Adrenal gland (tissue), 12 donors: ENCODE measurements around the gene GFOD1. TPM values are rescaled to one million over a fixed set of nuclear protein-coding genes. Genes with fewer than 3 reads are reported as not detected.

Experiments
- DNase-seq, 7 donors: peaks; one replicate each; pipeline ENCODE4 v3.0.0-alpha.2; 2019 to 2020
- H3K27ac ChIP-seq, 5 donors: fragments of 200-600 bp; sonication (generic) in 4 of 5; 1 replicate in 3 of 5; 2 replicates in 2 of 5; pipeline versions ENCODE4 v1.5.1 to v1.8.0; 2016 to 2020; ENCODE audit warnings: mild to moderate bottlenecking in 1 of 5
- H3K27me3 ChIP-seq: fragments of 200-600 bp; 2 replicates; pipeline ENCODE4 v1.8.0; 2021
- H3K36me3 ChIP-seq, 2 donors: fragments of 200-600 bp; replicated peaks in 1 of 2; 1 replicate in 1 of 2; 2 replicates in 1 of 2; pipeline versions ENCODE4 v1.5.1 to v1.8.0; 2018 to 2022
- H3K4me1 ChIP-seq, 2 donors: fragments of 200-600 bp; replicated peaks in 1 of 2; 1 replicate in 1 of 2; 2 replicates in 1 of 2; pipeline versions ENCODE4 v1.5.1 to v1.8.0; 2018 to 2021
- H3K4me3 ChIP-seq, 4 donors: fragments of 200-600 bp; sonication (generic) in 3 of 4; one replicate each; pipeline ENCODE4 v1.5.1; 2016 to 2018
- H3K9me3 ChIP-seq, 3 donors: fragments of 200-600 bp; sonication (generic) in 1 of 3; replicated peaks in 1 of 3; 1 replicate in 2 of 3; 2 replicates in 1 of 3; pipeline versions ENCODE4 v1.5.1 to v1.8.0; 2016 to 2021
- CTCF ChIP-seq, 6 experiments: fragments of 450-650 bp in 4 of 6; fragments of 200-600 bp in 2 of 6; sonication (generic) in 1 of 6; IDR thresholded peaks; 1 replicate in 5 of 6; 2 replicates in 1 of 6; pipeline versions ENCODE4 v1.5.1 to v1.8.0; 2016 to 2021; ENCODE audit warnings: antibody characterized with exemption in 6 of 6, mild to moderate bottlenecking in 2 of 6, moderate library complexity in 1 of 6
- POLR2A ChIP-seq, 2 donors: fragments of 450-650 bp; IDR thresholded peaks; one replicate each; pipeline ENCODE4 v1.6.1; 2017; ENCODE audit warnings: antibody characterized with exemption in 2 of 2, mild to moderate bottlenecking in 2 of 2, moderate library complexity in 1 of 2
- WGBS, 4 donors: extraction: QIAGEN DNeasy Blood & Tissue Kit in 2 of 4; methylation state at CpG; one replicate each; pipeline versions ENCODE4 v1.1.5 to v1.1.7; 2013 to 2017; 5-methylcytosine and 5-hydroxymethylcytosine counted together
- intact Hi-C, 2 donors: fragments of 100-400 bp; cut with DNase I; formaldehyde crosslinking; loops; one replicate each; pipeline versions ENCODE4 v1.14.1 to v1.15.0; 2022 to 2023
- polyA plus RNA-seq, 3 donors: library from polyadenylated mRNA; stranded (reverse); fragments of 200-250 nt in 2 of 3; fragments of 350-450 nt in 1 of 3; fragmentation: Illumina TruSeq in 1 of 3; extraction: RNeasy Lipid Tissue Mini Kit (QIAGEN cat#74804) in 1 of 3; gene quantifications; one replicate each; pipeline ENCODE4 v1.2.3, GENCODE V29; 2013 to 2014
- total RNA-seq, 9 donors: library from RNA; depleted of rRNA in 4 of 9; stranded (reverse); fragments of >200 nt in 4 of 9; fragments of 120-200 nt in 1 of 9; fragmentation: NEBNext Ultra II Directional in 1 of 9; extraction: Animal tissue kit (Norgen Biotek cat#: 25700) in 1 of 9; gene quantifications; one replicate each; pipeline versions ENCODE4 v1.1.0 to v1.2.4, GENCODE V29; 2013 to 2023
- donor health status: healthy with polysubstance abuse.
- donor health status: Bipolar disorder and iron deficiency.
- donor health status: DM: yes; HTN: yes; CAD: no.
- donor health status: DM: no; HTN: no; CAD: no.
- donor health status: DM: no; HTN: no; CAD: no.
- donor health status: DM: yes; HTN: yes; CAD: no.

GFOD1 gene
- total and polyA plus RNA-seq, 12 donors: 1.9 to 7.7 (median 4.1) TPM

- Histone ChIP-seq H3K36me3 (no peaks in the 10 kb centered on the region), H3K27me3 (no peaks in the 10 kb centered on the region), H3K4me1 (no peaks in the 10 kb centered on the region), H3K4me3 (no peak overlapping the region), H3K27ac (no peak overlapping the region), H3K9me3 (no peaks in the 10 kb centered on the region)
- intact Hi-C loops: loop anchor here in 1 of 2 donors (10.0 kb wide), 1 partner anchor 120 kb away; no protein-coding TSS in a partner anchor
- TF ChIP-seq CTCF (IDR thresholded peaks at IDR 0.05): no peak
- no peak for TF ChIP-seq POLR2A (IDR thresholded peaks at IDR 0.05)
- no peak for DNase-seq
- WGBS, 4 donors: 70 to 79% (median 74%) methylated on average over 3 of the region's 3 CpGs
Observed at GRCh38 chr6:13474360-13474759, 13.0 kb downstream of the GFOD1 start.

- H3K36me3 ChIP-seq: no peaks in the 10 kb centered on the region
- H3K27me3 ChIP-seq: no peaks in the 10 kb centered on the region
- TF ChIP-seq CTCF (IDR thresholded peaks at IDR 0.05): no peak
- no peak for TF ChIP-seq POLR2A (IDR thresholded peaks at IDR 0.05)
- 42 to 51% (median 45%) methylated on average over 8 of the region's 8 CpGs for WGBS, 4 donors
- H3K27ac ChIP-seq: no peak overlapping the region
- no peaks in the 10 kb centered on the region for H3K4me1 ChIP-seq
- no peaks in the 10 kb centered on the region for H3K9me3 ChIP-seq
- no peak for DNase-seq
- intact Hi-C loops: loop anchor here in 1 of 2 donors (10.0 kb wide), 1 partner anchor 119 kb away; no protein-coding TSS in a partner anchor
- no peak overlapping the region for H3K4me3 ChIP-seq
Observed at GRCh38 chr6:13473768-13474165, 13.6 kb downstream of the GFOD1 start.

GRCh38 chr6:13472976-13473767 is 14.2 kb downstream of the GFOD1 start:
- intact Hi-C loops: loop anchor here in 1 of 2 donors (10.0 kb wide), 1 partner anchor 118 kb away; no protein-coding TSS in a partner anchor
- Histone ChIP-seq H3K4me3 (no peak overlapping the region), H3K36me3 (no peaks in the 10 kb centered on the region), H3K4me1 (no peaks in the 10 kb centered on the region), H3K27me3 (no peaks in the 10 kb centered on the region), H3K27ac (no peak overlapping the region), H3K9me3 (no peaks in the 10 kb centered on the region)
- 73 to 86% (median 82%) methylated on average over 5 of the region's 5 CpGs for WGBS, 4 donors
- no peak for DNase-seq
- TF ChIP-seq POLR2A (IDR thresholded peaks at IDR 0.05) (no peak), CTCF (IDR thresholded peaks at IDR 0.05) (no peak)

- no peak overlapping the region for H3K27ac ChIP-seq
- no peaks in the 10 kb centered on the region for H3K9me3 ChIP-seq
- TF ChIP-seq POLR2A (IDR thresholded peaks at IDR 0.05) (no peak), CTCF (IDR thresholded peaks at IDR 0.05) (no peak)
- H3K4me3 ChIP-seq: no peak overlapping the region
- 53 to 66% (median 62%) methylated on average over 4 of the region's 4 CpGs for WGBS, 4 donors
- no peak for DNase-seq
- intact Hi-C loops: loop anchor here in 1 of 2 donors (10.0 kb wide), 1 partner anchor 117 kb away; no protein-coding TSS in a partner anchor
- H3K27me3 ChIP-seq: no peaks in the 10 kb centered on the region
- no peaks in the 10 kb centered on the region for H3K4me1 ChIP-seq
- H3K36me3 ChIP-seq: no peaks in the 10 kb centered on the region
Observed at GRCh38 chr6:13472099-13472498, 15.3 kb downstream of the GFOD1 start.
